Vagina (tissue), 2 donors: ENCODE data around the gene WSCD1. TPM values are rescaled to one million over a fixed set of nuclear protein-coding genes. Genes with fewer than 3 reads are reported as not detected.

Experiments used
- DNase-seq, 2 donors: peaks; one replicate each; pipeline ENCODE4 v3.0.0-alpha.2; 2017; ENCODE audit errors: extremely low spot score in 2 of 2
- H3K27ac ChIP-seq: fragments of 200-600 bp; sonication (generic); one replicate; pipeline ENCODE4 v1.5.1; 2019
- H3K27me3 ChIP-seq: fragments of 200-600 bp; sonication (generic); one replicate; pipeline ENCODE4 v1.5.1; 2019
- H3K36me3 ChIP-seq, 2 donors: fragments of 200-600 bp; sonication (generic); one replicate each; pipeline ENCODE4 v1.5.1; 2017 to 2019
- H3K4me1 ChIP-seq: fragments of 200-600 bp; sonication (generic); one replicate; pipeline ENCODE4 v1.5.1; 2019
- H3K4me3 ChIP-seq, 2 donors: fragments of 200-600 bp; sonication (generic); 1 replicate in 1 of 2; 2 replicates in 1 of 2; pipeline ENCODE4 v1.5.1; 2016 to 2019
- H3K9me3 ChIP-seq: fragments of 200-600 bp; sonication (generic); one replicate; pipeline ENCODE4 v1.5.1; 2019
- CTCF ChIP-seq, 3 experiments: fragments of 450-650 bp in 2 of 3; fragments of 200-600 bp in 1 of 3; sonication (generic) in 1 of 3; IDR thresholded peaks; one replicate each; pipeline ENCODE4 v1.5.1; 2017 to 2019; ENCODE audit warnings: antibody characterized with exemption in 3 of 3, mild to moderate bottlenecking in 2 of 3, moderate library complexity in 2 of 3
- POLR2A ChIP-seq, 2 donors: fragments of 450-650 bp; IDR thresholded peaks; one replicate each; pipeline ENCODE4 v1.6.1; 2017; ENCODE audit warnings: antibody characterized with exemption in 2 of 2, mild to moderate bottlenecking in 2 of 2, moderate library complexity in 2 of 2
- POLR2AphosphoS5 ChIP-seq, 2 donors: sonication (generic); formaldehyde crosslinking; IDR thresholded peaks; one replicate each; pipeline ENCODE4 v1.9.0; 2017; ENCODE audit warnings: antibody characterized with exemption in 2 of 2, mild to moderate bottlenecking in 2 of 2, low read depth in 1 of 2; ENCODE audit not compliant: insufficient read depth in 1 of 2
- intact Hi-C: fragments of 100-400 bp; cut with DNase I; formaldehyde crosslinking; loops from one replicate; pipeline ENCODE4 v1.15.1; 2023
- total RNA-seq: library from RNA; depleted of rRNA; stranded (reverse); fragments of >200 nt; gene quantifications from one replicate; pipeline ENCODE4 v1.2.3, GENCODE V29; 2016

The WSCD1 gene
- 2.0 TPM for total RNA-seq

GRCh38 chr17:6069539-6070429 is at the start of gene WSCD1:
TSS of gene WSCD1 (plus strand) at chr17:6070379. CDS start at chr17:6080659, 10,280 bp downstream.
- H3K9me3 ChIP-seq, result no peaks in the 10 kb centered on the region
- no peak for TF ChIP-seq CTCF (IDR thresholded peaks at IDR 0.05)
- intact Hi-C loops, result no loop called here
- H3K4me1 ChIP-seq, result peaks cover 10% of the 10 kb centered on the region
- no peaks in the 10 kb centered on the region for H3K36me3 ChIP-seq
- no peak within 1 kb of the TSS for H3K27ac ChIP-seq
- no peak for DNase-seq
- H3K4me3 ChIP-seq, result peak within 1 kb of the TSS; percentile 43 to 56
- no peaks in the 10 kb centered on the region for H3K27me3 ChIP-seq

- no peak overlapping the region for H3K4me3 ChIP-seq
- DNase-seq, result peak in 1 of 2 donors; percentile 1
- no peak for TF ChIP-seq POLR2AphosphoS5 (IDR thresholded peaks at IDR 0.05; ENCODE audit: insufficient read depth in 1 of 2, low read depth in 1 of 2)
- no peak for TF ChIP-seq POLR2A (IDR thresholded peaks at IDR 0.05)
- no peak for TF ChIP-seq CTCF (IDR thresholded peaks at IDR 0.05)
- H3K27ac ChIP-seq, result no peak overlapping the region
- no peaks in the 10 kb centered on the region for H3K36me3 ChIP-seq
- H3K4me1 ChIP-seq, result no peaks in the 10 kb centered on the region
- no peaks in the 10 kb centered on the region for H3K9me3 ChIP-seq
- no peaks in the 10 kb centered on the region for H3K27me3 ChIP-seq
- intact Hi-C loops, result no loop called here
Observed at GRCh38 chr17:6021011-6021400, 49.2 kb upstream of the WSCD1 start.

GRCh38 chr17:6021627-6022026 is 48.6 kb upstream of the WSCD1 start:
- Histone ChIP-seq H3K27me3 (no peaks in the 10 kb centered on the region), H3K36me3 (no peaks in the 10 kb centered on the region), H3K9me3 (no peaks in the 10 kb centered on the region), H3K27ac (no peak overlapping the region), H3K4me3 (no peak overlapping the region), H3K4me1 (no peaks in the 10 kb centered on the region)
- intact Hi-C loops, result no loop called here
- no peak for DNase-seq
- no peak for TF ChIP-seq POLR2A (IDR thresholded peaks at IDR 0.05)
- no peak for TF ChIP-seq POLR2AphosphoS5 (IDR thresholded peaks at IDR 0.05; ENCODE audit: insufficient read depth in 1 of 2, low read depth in 1 of 2)
- TF ChIP-seq CTCF (IDR thresholded peaks at IDR 0.05), result no peak

- no peak for DNase-seq
- H3K4me3 ChIP-seq, result no peak overlapping the region
- no peak for TF ChIP-seq POLR2A (IDR thresholded peaks at IDR 0.05)
- TF ChIP-seq POLR2AphosphoS5 (IDR thresholded peaks at IDR 0.05; ENCODE audit: insufficient read depth in 1 of 2, low read depth in 1 of 2), result no peak
- no peak for TF ChIP-seq CTCF (IDR thresholded peaks at IDR 0.05)
- no peaks in the 10 kb centered on the region for H3K36me3 ChIP-seq
- no peaks in the 10 kb centered on the region for H3K9me3 ChIP-seq
- no peaks in the 10 kb centered on the region for H3K27me3 ChIP-seq
- no peak overlapping the region for H3K27ac ChIP-seq
- intact Hi-C loops, result no loop called here
- no peaks in the 10 kb centered on the region for H3K4me1 ChIP-seq
Observed at GRCh38 chr17:6023036-6023831, 46.9 kb upstream of the WSCD1 start.
